Inflammatory macrophage treated with lipopolysaccharide for 1 hour (primary cell): ENCODE data around the gene MBP.
A peak's percentile ranks its signal among the peaks of the same experiment; 100 is the strongest.
"Not testable (repeated sequence)": the region's sequence is repeated elsewhere in the genome, so short reads cannot be mapped to it uniquely, and the experiment has no call there.

ENCODE experiments used
- DNase-seq, 2 donors: peaks; one replicate each; pipeline ENCODE4 v3.0.0-alpha.2; 2020 to 2022

Gene MBP

GRCh38 chr18:77043541-77044280 lies 88.9 kb downstream of the MBP start:
- no peak for DNase-seq

- no peak for DNase-seq
Measured at GRCh38 chr18:77042583-77042982, 90.0 kb downstream of the MBP start.

GRCh38 chr18:77039196-77040130 lies 93.1 kb downstream of the MBP start:
- DNase-seq = peak in 1 of 2 donors; percentile 29

- no peak for DNase-seq
Measured at GRCh38 chr18:77038182-77038858, 94.3 kb downstream of the MBP start.

- DNase-seq = no peak
Measured at GRCh38 chr18:77037567-77037966, 95.0 kb downstream of the MBP start.

- no peak for DNase-seq
Measured at GRCh38 chr18:77035380-77036187, 97.0 kb downstream of the MBP start.

GRCh38 chr18:77033575-77033974 lies 99.0 kb downstream of the MBP start:
- no peak for DNase-seq

GRCh38 chr18:77032181-77032701 lies 100.3 kb downstream of the MBP start:
- DNase-seq = no peak

- no peak for DNase-seq
Measured at GRCh38 chr18:77031662-77032061, 100.9 kb downstream of the MBP start.

GRCh38 chr18:77030201-77030600 lies 102.4 kb downstream of the MBP start:
- no peak for DNase-seq

- no peak for DNase-seq
Measured at GRCh38 chr18:77025831-77026363, 106.7 kb downstream of the MBP start.

GRCh38 chr18:77025123-77025522 lies 107.5 kb downstream of the MBP start:
- DNase-seq = no peak

- DNase-seq = no peak
Measured at GRCh38 chr18:77024476-77024875, 108.1 kb downstream of the MBP start.

GRCh38 chr18:77023102-77023782 lies 109.3 kb downstream of the MBP start:
- no peak for DNase-seq

GRCh38 chr18:77022556-77022955 lies 110.0 kb downstream of the MBP start:
- no peak for DNase-seq

GRCh38 chr18:77022116-77022515 lies 110.5 kb downstream of the MBP start:
- no peak for DNase-seq

GRCh38 chr18:77021478-77021877 lies 111.1 kb downstream of the MBP start:
- not testable (repeated sequence) for DNase-seq

GRCh38 chr18:77021075-77021474 lies 111.5 kb downstream of the MBP start:
- DNase-seq = no peak

GRCh38 chr18:77020561-77020960 lies 112.0 kb downstream of the MBP start:
- DNase-seq = no peak

GRCh38 chr18:77019641-77020040 lies 112.9 kb downstream of the MBP start:
- DNase-seq = no peak

GRCh38 chr18:77018650-77019049 lies 113.9 kb downstream of the MBP start:
- DNase-seq = not testable (repeated sequence)
